Stomach smooth muscle (tissue), 2 donors: ENCODE measurements around the gene SLC44A5.
"Not testable (repeated sequence)": the region's sequence is repeated elsewhere in the genome, so short reads cannot be mapped to it uniquely, and the experiment has no call there.

Experiments used
- H3K27ac ChIP-seq: one replicate; pipeline ENCODE4 v1.7.0; 2013; ENCODE audit warnings: mild to moderate bottlenecking, low read length, inconsistent platforms
- H3K27me3 ChIP-seq, 2 donors: one replicate each; pipeline ENCODE4 v1.7.0; 2013; ENCODE audit warnings: low read length in 2 of 2; ENCODE audit not compliant: insufficient read depth in 2 of 2, control insufficient read depth in 1 of 2
- H3K36me3 ChIP-seq, 2 donors: one replicate each; pipeline ENCODE4 v1.7.0; 2013; ENCODE audit warnings: low read length in 2 of 2; ENCODE audit not compliant: control insufficient read depth in 2 of 2, insufficient read depth in 2 of 2
- H3K4me1 ChIP-seq: one replicate; pipeline ENCODE4 v1.7.0; 2013; ENCODE audit warnings: low read length; ENCODE audit not compliant: control insufficient read depth, insufficient read depth
- H3K4me3 ChIP-seq, 2 donors: one replicate each; pipeline ENCODE4 v1.7.0; 2013; ENCODE audit warnings: low read length in 2 of 2
- H3K9ac ChIP-seq, 2 donors: one replicate each; pipeline ENCODE4 v1.7.0; 2013; ENCODE audit warnings: low read length in 2 of 2, mild to moderate bottlenecking in 1 of 2
- H3K9me3 ChIP-seq, 2 donors: one replicate each; pipeline ENCODE4 v1.7.0; 2013; ENCODE audit warnings: low read length in 2 of 2; ENCODE audit not compliant: control insufficient read depth in 2 of 2
- donor health status: healthy.
- donor health status: Pancreatic carcinoma.

The SLC44A5 gene

DNA sequence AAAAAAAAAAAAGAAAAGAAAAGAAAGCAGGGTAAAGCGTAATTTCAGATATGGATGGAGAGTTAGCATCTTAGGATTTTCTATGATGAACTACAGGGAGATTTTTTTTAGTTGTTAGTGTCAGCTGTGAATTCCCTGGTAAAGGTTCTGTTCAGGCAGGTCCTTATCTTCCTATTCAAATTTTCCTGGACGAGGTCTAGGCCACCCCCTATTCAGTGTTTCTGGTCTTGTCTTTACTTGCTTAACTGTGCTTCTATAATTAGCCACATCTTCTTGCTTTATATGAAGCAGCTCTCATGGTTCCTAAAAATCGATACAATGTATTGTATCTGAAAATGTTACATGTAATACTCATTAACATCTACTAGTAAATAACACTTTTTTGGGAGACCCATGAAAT is 318.9 kb downstream of the SLC44A5 start:
- Histone ChIP-seq H3K9me3 (no peaks in the 10 kb centered on the region), H3K9ac (no peak overlapping the region), H3K27me3 (no peaks in the 10 kb centered on the region), H3K27ac (no peak overlapping the region), H3K36me3 (no peaks in the 10 kb centered on the region), H3K4me3 (no peak overlapping the region), H3K4me1 (no peaks in the 10 kb centered on the region)

DNA sequence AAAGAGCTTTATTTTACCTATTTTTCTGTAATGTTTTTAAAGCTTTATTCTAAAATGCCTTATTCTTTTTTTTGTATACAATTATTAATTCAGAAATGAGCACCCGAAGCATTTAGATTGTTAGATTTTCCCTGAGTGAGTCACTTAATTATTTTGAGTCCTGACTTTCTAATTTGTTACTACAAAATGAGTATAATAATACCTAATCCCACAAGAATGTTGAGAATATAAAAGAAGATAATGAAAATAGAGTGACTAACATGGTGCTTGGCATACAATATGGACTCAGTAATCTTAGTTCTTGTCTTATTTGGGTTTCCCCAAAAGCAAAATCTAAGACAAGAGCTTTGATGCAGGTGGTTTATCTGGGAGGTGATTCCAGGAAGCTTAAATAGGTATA is 334.5 kb downstream of the SLC44A5 start:
- Histone ChIP-seq H3K9ac (no peak overlapping the region), H3K27ac (no peak overlapping the region), H3K27me3 (no peaks in the 10 kb centered on the region), H3K36me3 (no peaks in the 10 kb centered on the region), H3K9me3 (no peaks in the 10 kb centered on the region), H3K4me3 (no peak overlapping the region), H3K4me1 (no peaks in the 10 kb centered on the region)

DNA sequence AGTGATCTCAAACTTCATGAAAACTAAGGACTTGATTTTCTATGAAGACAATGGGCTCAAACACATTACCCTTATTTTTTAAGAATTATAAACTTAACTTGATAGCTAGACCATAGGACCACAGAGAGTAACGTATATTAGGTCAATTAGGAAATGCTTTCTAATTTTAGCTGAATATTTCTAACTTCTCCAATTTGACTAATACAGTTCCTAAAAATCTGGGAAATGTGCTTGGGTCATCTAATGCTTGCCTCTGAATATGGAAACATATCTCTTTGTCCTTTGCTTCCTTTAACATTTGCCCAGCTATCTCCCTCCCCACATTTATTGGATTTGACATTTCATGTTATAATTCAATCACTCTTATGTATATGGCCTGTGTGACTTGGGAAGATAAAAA is 335.3 kb downstream of the SLC44A5 start:
- Histone ChIP-seq H3K27me3 (no peaks in the 10 kb centered on the region), H3K9me3 (no peaks in the 10 kb centered on the region), H3K4me1 (no peaks in the 10 kb centered on the region), H3K4me3 (no peak overlapping the region), H3K36me3 (no peaks in the 10 kb centered on the region), H3K9ac (no peak overlapping the region), H3K27ac (no peak overlapping the region)

DNA sequence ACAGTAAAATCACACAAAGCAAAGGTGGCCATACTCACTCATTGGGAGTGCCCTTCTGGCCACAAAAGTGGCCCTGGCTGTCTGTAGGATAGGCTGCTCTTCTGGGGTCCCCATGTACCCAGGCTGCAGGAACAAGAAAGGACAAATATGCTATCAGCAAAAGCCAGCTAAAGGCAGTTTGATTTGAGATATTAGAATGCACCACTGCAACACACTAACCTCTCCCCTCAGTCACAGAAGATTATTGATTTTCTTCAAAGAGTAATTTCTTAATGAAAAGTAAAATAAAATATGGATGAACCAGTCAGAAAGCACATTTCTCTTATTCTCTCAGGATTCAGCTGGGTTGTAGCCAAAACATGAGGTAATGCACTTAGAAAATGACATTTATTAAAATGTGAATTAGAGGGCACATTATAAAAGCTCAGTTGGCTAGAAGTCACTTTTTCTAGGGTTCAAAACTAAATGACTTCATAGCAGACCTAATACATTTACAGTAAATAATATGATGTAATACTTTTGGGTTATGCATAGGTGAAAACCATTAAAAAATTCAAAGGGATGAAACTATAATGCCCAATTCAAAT is 335.9 kb downstream of the SLC44A5 start:
- no peak overlapping the region for H3K4me3 ChIP-seq
- no peaks in the 10 kb centered on the region for H3K9me3 ChIP-seq
- no peaks in the 10 kb centered on the region for H3K27me3 ChIP-seq
- no peak overlapping the region for H3K9ac ChIP-seq
- H3K27ac ChIP-seq: no peak overlapping the region
- no peaks in the 10 kb centered on the region for H3K4me1 ChIP-seq
- H3K36me3 ChIP-seq: no peaks in the 10 kb centered on the region

DNA sequence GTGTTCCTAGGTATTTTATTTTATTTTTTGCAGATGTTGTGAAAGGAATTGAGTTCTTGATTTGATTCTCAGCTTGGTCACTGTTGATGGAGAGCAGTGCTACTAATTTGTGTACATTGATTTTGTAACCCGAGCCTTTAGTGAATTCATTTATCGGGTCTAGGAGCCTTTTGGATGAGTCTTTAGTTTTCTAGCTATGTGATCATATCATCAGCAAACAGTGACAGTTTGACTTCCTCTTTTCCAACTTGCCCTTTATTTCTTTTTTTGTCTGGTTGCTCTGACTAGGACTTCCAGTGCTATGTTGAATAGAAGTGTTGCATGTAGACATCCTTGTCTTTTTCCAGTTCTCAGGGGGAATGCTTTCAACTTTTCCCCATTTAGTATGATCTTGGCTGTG is 337.8 kb downstream of the SLC44A5 start:
- Histone ChIP-seq H3K27me3 (no peaks in the 10 kb centered on the region), H3K9ac (no peak overlapping the region), H3K4me1 (no peaks in the 10 kb centered on the region), H3K27ac (no peak overlapping the region), H3K36me3 (no peaks in the 10 kb centered on the region), H3K4me3 (no peak overlapping the region), H3K9me3 (no peaks in the 10 kb centered on the region)

DNA sequence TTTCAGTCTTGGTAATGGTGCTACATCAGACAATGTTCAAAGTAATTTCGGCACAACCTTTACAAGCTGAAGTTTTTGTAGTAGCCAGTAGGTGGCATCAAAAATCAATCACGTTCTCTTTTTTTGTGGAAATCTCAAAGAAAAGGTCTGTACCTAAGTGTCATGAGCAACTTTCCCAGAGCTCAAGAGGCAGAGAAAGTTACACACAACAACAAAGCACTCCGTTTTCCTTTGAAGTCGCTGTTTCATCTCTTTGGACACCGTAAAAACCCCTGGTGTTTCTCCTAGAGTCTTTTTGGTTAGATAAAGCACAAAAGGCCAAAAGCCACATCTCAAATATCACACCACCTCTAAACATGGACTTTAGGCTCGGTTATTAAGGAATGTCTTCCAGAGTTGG is 345.1 kb downstream of the SLC44A5 start:
- no peaks in the 10 kb centered on the region for H3K36me3 ChIP-seq
- no peaks in the 10 kb centered on the region for H3K9me3 ChIP-seq
- H3K4me1 ChIP-seq: no peaks in the 10 kb centered on the region
- H3K27ac ChIP-seq: no peak overlapping the region
- H3K4me3 ChIP-seq: no peak overlapping the region
- H3K27me3 ChIP-seq: no peaks in the 10 kb centered on the region
- no peak overlapping the region for H3K9ac ChIP-seq

DNA sequence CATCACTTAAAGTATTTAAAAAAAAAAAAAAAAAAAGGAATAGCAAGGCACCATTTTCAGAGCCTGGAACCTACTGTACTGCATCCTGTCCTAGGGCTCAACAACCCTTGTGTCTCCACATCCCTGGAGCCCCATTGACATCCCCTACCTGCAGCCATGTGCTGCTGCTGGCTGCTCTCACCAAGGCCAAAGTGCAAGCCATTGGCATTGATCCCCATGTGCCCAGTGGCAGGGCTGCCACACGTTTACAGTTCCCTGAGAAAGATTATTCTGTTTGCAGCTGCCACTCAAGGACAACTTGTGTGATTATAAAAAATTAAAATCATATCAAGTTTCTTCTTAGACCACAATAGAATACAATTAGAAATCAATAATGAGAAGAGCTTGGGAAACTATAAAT is 346.8 kb downstream of the SLC44A5 start:
- H3K9ac ChIP-seq: no peak overlapping the region
- H3K36me3 ChIP-seq: no peaks in the 10 kb centered on the region
- no peaks in the 10 kb centered on the region for H3K27me3 ChIP-seq
- H3K4me3 ChIP-seq: no peak overlapping the region
- H3K9me3 ChIP-seq: no peaks in the 10 kb centered on the region
- no peak overlapping the region for H3K27ac ChIP-seq
- no peaks in the 10 kb centered on the region for H3K4me1 ChIP-seq

DNA sequence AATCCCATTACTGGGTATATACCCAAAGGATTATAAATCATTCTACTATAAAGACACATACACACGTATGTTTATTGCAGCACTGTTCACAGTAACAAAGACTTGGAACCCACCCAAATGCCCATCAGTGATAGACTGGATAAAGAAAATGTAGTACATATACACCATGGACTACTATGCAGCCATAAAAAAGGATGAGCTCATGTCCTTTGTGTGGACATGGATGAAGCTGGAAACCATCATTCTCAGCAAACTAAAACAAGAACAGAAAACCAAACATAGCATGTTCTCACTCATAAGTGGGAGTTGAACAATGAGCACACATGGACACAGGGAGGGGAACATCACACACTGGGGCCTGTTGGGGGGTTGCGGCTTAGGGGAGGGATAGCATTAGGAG is 347.3 kb downstream of the SLC44A5 start:
- not testable (repeated sequence) for H3K4me3 ChIP-seq, H3K36me3 ChIP-seq, H3K9me3 ChIP-seq, H3K27ac ChIP-seq, H3K27me3 ChIP-seq, H3K4me1 ChIP-seq, H3K9ac ChIP-seq

DNA sequence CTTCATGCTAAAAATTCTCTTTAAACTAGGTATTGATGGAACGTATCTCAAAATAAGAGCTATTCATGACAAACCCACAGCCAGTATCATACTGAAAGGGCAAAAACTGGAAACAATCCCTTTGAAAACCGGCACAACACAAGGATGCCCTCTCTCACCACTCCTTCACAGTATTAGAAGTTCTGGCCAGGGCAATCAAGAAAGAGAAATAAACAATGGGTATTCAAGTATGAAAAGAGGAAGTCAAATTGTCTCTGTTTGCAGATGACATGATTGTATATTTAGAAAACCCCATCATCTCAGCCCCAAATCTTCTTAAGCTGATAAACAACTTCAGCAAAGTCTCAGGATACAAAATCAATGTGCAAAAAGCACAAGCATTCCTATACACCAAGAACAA is 349.0 kb downstream of the SLC44A5 start:
- H3K9me3 ChIP-seq, H3K9ac ChIP-seq, H3K4me1 ChIP-seq, H3K36me3 ChIP-seq, H3K27me3 ChIP-seq, H3K27ac ChIP-seq, H3K4me3 ChIP-seq: not testable (repeated sequence)

DNA sequence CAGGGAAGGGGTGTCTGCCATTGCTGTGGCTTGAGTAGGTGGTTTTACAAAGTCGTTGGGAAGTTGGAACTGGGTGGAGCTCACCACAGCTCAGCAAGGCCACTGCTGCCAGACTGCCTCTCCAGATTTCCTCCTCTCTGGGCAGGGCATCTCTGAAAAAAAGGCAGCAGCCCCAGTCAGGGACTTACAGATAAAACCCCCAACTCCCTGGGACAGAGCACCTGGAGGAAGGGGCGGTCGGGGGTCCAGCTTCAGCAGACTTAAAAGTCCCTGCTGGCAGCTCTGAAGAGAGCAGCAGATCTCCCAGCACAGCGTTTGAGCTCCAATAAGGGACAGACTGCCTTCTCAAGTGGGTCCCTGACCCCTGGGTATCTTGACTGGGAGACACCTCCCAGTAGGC is 352.6 kb downstream of the SLC44A5 start:
- H3K27ac ChIP-seq: no peak overlapping the region
- H3K9me3 ChIP-seq: no peaks in the 10 kb centered on the region

DNA sequence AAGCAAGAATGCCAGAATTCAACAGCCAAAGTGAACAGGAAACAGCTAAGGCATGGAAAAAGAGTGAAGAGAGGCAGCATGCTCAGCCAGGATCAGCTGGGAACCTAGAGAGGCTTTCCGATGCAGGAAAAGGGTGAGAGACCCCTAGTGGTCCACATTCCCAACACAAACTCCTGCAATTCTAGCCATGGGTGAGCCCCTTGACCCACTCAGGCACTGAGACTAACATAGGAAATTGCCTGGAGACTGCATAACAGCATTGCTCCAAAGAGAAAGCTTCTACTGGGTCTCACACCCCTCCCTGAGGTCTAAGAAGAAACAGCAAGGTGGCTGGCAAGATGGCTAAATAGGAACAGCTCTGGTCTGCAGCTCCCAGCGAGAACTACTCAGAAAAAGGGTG is 353.5 kb downstream of the SLC44A5 start:
- no peak overlapping the region for H3K9ac ChIP-seq
- no peak overlapping the region for H3K27ac ChIP-seq
- no peaks in the 10 kb centered on the region for H3K4me1 ChIP-seq
- no peaks in the 10 kb centered on the region for H3K27me3 ChIP-seq
- H3K4me3 ChIP-seq: no peak overlapping the region
- H3K36me3 ChIP-seq: no peaks in the 10 kb centered on the region
- H3K9me3 ChIP-seq: no peaks in the 10 kb centered on the region

More for the DNA sequence above, 352.6 kb downstream of the SLC44A5 start:
- Histone ChIP-seq H3K4me1 (no peaks in the 10 kb centered on the region), H3K36me3 (no peaks in the 10 kb centered on the region), H3K4me3 (no peak overlapping the region), H3K27me3 (no peaks in the 10 kb centered on the region), H3K9ac (no peak overlapping the region)
